IMR-90 (cell line): Measurements from ENCODE around the gene PLD3.

Experiments used
- FOS ChIP-seq: fragments of 150-350 bp; IDR thresholded peaks from 2 replicates; pipeline ENCODE4 v1.6.1; 2016; ENCODE audit warnings: low read depth, low read length
- POLR2A ChIP-seq: IDR thresholded peaks from 2 replicates; pipeline ENCODE4 v1.6.1; 2012; ENCODE audit warnings: mild to moderate bottlenecking, low read depth, low read length
- TF ChIP-seq, protein P1 (sequence below): conservative IDR thresholded peaks from 2 replicates; pipeline ENCODE4 v1.5.1; 2012; ENCODE audit warnings: mild to moderate bottlenecking, low read depth, low read length, improper control_type of control experiment
- TF ChIP-seq, protein P2 (sequence below): fragments of 150-350 bp; IDR thresholded peaks from 2 replicates; pipeline ENCODE4 v1.6.1; 2017; ENCODE audit warnings: mild to moderate bottlenecking, antibody characterized with exemption, low read length, low read depth

DNA sequence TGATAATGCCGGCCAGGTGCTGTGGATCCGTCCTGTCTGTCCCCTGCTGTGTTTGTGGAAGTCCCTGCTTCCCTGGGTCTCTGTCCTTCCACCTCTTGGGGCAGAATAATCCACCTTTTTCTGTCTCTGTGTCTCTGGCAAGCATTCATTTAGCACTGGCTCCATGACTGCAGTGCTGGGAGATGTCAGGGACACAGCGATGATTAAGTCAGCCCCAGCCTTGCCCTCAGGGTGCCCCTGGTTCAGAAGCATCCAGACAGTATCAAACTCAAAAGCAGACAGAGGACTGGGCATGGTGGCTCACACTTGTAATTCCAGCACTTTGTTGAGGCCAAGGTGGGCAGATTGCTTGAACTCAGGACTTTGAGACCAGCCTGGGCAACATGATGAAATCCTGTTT lies 40.0 kb downstream of the PLD3 start:
- TF ChIP-seq FOS (no peak), POLR2A (no peak)
- TF ChIP-seq, protein P1, sequence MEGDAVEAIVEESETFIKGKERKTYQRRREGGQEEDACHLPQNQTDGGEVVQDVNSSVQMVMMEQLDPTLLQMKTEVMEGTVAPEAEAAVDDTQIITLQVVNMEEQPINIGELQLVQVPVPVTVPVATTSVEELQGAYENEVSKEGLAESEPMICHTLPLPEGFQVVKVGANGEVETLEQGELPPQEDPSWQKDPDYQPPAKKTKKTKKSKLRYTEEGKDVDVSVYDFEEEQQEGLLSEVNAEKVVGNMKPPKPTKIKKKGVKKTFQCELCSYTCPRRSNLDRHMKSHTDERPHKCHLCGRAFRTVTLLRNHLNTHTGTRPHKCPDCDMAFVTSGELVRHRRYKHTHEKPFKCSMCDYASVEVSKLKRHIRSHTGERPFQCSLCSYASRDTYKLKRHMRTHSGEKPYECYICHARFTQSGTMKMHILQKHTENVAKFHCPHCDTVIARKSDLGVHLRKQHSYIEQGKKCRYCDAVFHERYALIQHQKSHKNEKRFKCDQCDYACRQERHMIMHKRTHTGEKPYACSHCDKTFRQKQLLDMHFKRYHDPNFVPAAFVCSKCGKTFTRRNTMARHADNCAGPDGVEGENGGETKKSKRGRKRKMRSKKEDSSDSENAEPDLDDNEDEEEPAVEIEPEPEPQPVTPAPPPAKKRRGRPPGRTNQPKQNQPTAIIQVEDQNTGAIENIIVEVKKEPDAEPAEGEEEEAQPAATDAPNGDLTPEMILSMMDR, result no peak
- TF ChIP-seq, protein P2, sequence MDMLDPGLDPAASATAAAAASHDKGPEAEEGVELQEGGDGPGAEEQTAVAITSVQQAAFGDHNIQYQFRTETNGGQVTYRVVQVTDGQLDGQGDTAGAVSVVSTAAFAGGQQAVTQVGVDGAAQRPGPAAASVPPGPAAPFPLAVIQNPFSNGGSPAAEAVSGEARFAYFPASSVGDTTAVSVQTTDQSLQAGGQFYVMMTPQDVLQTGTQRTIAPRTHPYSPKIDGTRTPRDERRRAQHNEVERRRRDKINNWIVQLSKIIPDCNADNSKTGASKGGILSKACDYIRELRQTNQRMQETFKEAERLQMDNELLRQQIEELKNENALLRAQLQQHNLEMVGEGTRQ, result no peak
